ENCODE measurements around the gene EPB41L5. TPM values are rescaled to one million over a fixed set of nuclear protein-coding genes. Genes with fewer than 3 reads are reported as not detected.

Gene EPB41L5
- total RNA-seq, 1 donor from 2014 or later, result 93.7 TPM

DNA sequence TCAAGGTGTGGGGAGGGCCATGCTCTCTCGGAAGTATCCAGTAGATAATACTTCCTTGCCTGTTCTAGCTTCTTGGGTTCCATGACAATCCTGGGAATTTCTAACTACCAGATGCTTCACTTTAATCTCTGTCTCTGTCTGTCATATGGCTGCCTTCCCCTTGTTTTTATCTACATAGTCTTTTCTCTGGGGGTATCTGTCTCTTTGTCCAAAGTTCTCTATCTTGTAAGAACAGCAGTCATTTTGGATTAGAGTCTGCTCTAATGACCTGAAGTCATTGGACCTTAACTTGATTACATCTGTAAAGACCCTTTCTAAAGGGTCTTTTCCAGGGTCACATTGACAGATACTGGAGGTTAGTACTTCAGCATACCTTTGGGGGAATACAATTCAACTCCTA, 11.4 kb upstream of the EPB41L5 start:
- no peaks in the 10 kb centered on the region for H3K9me3 ChIP-seq
- H3K27ac ChIP-seq, result no peak overlapping the region
- H3K36me3 ChIP-seq, result no peaks in the 10 kb centered on the region
- ATAC-seq (no peak), DNase-seq (no peak)
- no peaks in the 10 kb centered on the region for H3K4me1 ChIP-seq
- H3K4me3 ChIP-seq, result no peak overlapping the region
- TF ChIP-seq, protein P1, sequence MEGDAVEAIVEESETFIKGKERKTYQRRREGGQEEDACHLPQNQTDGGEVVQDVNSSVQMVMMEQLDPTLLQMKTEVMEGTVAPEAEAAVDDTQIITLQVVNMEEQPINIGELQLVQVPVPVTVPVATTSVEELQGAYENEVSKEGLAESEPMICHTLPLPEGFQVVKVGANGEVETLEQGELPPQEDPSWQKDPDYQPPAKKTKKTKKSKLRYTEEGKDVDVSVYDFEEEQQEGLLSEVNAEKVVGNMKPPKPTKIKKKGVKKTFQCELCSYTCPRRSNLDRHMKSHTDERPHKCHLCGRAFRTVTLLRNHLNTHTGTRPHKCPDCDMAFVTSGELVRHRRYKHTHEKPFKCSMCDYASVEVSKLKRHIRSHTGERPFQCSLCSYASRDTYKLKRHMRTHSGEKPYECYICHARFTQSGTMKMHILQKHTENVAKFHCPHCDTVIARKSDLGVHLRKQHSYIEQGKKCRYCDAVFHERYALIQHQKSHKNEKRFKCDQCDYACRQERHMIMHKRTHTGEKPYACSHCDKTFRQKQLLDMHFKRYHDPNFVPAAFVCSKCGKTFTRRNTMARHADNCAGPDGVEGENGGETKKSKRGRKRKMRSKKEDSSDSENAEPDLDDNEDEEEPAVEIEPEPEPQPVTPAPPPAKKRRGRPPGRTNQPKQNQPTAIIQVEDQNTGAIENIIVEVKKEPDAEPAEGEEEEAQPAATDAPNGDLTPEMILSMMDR (IDR thresholded peaks at IDR 0.05), result no peak
- intact Hi-C loops (cut with DNase I), result no loop called here
- H3K27me3 ChIP-seq (ENCODE audit: low read depth), result no peaks in the 10 kb centered on the region

DNA sequence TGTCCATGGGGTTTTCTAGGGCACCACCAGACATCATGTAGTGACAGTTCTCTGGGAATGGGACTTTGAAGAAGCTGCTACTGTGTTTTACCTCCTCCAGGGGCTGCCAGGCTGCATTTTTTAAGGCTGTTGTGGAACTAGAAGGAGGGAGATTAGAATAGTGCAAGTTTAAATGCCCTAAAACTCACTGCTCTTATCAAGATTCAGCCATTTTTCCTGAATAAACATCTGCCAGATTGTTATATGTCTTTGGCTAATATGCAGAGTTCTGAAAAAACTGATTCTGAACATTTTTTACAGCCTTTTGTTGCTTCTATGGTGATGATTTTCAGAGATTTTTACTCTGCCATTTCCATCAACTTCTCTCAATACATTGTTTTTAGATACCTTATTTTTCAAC, 8.6 kb upstream of the EPB41L5 start:
- TF ChIP-seq, protein P1 (IDR thresholded peaks at IDR 0.05), result no peak

DNA sequence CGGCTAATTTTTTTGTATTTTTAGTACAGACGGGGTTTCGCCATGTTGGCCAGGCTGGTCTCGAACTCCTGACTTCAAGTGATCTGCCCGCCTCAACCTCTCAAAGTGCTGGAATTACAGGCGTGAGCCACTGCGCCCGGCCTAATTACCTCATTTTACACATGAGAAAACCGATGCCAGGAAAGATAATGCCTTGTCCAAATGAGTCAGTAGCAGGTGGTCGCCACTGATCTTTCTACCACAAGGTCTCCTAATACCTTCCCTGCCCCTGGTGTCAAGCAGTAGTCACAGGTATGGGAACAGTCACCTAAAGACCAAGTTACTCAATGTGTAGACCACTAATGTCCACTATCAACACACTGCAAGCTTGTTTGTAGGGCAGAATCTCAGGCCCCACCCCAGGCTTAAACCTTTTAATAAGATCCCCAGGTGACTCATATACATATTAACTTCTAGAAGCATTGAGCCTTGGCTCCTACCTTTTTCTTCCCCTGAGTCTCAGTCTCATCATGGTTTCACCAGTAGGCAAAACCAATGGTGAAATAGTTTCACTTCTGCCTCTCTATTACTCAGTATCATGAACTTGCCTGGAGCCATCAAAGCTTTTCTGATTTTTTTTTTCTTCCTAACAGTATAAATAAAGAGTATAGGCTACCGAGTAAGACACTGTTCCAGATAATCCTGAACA, 6.9 kb upstream of the EPB41L5 start:
- intact Hi-C loops (cut with DNase I), result no loop called here
- Histone ChIP-seq H3K36me3 (no peaks in the 10 kb centered on the region), H3K27ac (no peak overlapping the region), H3K4me3 (no peak overlapping the region), H3K9me3 (no peaks in the 10 kb centered on the region), H3K27me3 (ENCODE audit: low read depth) (no peaks in the 10 kb centered on the region), H3K4me1 (no peaks in the 10 kb centered on the region)
- DNase-seq, result no peak
- TF ChIP-seq, protein P1 (IDR thresholded peaks at IDR 0.05), result no peak
- no peak for ATAC-seq

More for the DNA sequence above, 8.6 kb upstream of the EPB41L5 start:
- DNase-seq (no peak), ATAC-seq (no peak)
- H3K4me3 ChIP-seq, result no peak overlapping the region
- H3K9me3 ChIP-seq, result no peaks in the 10 kb centered on the region
- no peak overlapping the region for H3K27ac ChIP-seq
- intact Hi-C loops (cut with DNase I), result no loop called here
- no peaks in the 10 kb centered on the region for H3K27me3 ChIP-seq (ENCODE audit: low read depth)
- H3K36me3 ChIP-seq, result no peaks in the 10 kb centered on the region
- H3K4me1 ChIP-seq, result no peaks in the 10 kb centered on the region

DNA sequence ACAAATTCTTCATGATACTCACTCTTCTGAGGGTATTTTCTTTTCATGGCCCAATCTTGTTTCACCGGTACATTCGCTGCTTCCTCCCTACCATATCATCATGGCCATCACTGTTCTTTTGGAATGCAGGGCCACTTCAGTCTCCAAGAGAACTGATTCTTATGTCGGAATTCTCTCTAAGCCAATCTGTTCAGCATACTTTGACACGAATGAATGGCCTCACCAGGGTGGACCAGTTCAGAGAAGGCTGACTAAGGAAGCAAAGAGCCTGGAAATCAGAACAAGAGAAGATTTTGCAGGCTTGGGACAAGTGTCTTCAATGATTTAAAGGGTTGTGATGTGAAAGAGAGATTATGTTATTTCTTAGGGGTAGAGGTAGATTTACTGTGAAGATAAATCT, 5.0 kb upstream of the EPB41L5 start:
- TF ChIP-seq, protein P1 (IDR thresholded peaks at IDR 0.05), result no peak
- no peak overlapping the region for H3K27ac ChIP-seq
- intact Hi-C loops (cut with DNase I), result no loop called here

DNA sequence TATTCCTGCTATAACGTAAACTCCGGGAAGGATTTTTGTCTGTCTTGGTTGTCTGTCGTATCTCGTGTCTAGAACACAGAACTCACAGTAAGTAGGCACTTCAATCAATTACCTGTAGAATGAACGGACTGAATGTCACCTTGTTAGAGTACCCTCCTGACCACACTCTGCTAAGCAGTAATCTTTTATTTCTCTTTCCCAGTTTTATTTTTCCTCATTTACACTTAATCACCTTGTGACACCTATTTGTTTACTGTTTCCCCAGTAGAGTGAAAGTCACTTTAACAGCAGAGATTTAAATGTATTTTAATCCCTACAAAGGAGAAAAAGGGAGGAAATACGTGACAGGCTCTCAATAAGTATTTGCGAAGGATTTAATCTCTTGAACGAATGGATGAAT, 514 bp upstream of the EPB41L5 start:
- ATAC-seq (no peak), DNase-seq (no peak)
- no peaks in the 10 kb centered on the region for H3K9me3 ChIP-seq
- TF ChIP-seq, protein P1 (IDR thresholded peaks at IDR 0.05), result no peak
- no peaks in the 10 kb centered on the region for H3K36me3 ChIP-seq
- peak overlapping the region; percentile 94 for H3K27ac ChIP-seq
- intact Hi-C loops (cut with DNase I), result no loop called here
- H3K4me3 ChIP-seq, result peak overlapping the region; percentile 98
- peaks cover 13% of the 10 kb centered on the region for H3K4me1 ChIP-seq
- H3K27me3 ChIP-seq (ENCODE audit: low read depth), result no peaks in the 10 kb centered on the region

More for the DNA sequence above, 5.0 kb upstream of the EPB41L5 start:
- no peaks in the 10 kb centered on the region for H3K27me3 ChIP-seq (ENCODE audit: low read depth)
- ATAC-seq (no peak), DNase-seq (no peak)
- no peaks in the 10 kb centered on the region for H3K9me3 ChIP-seq
- no peak overlapping the region for H3K4me3 ChIP-seq
- no peaks in the 10 kb centered on the region for H3K36me3 ChIP-seq
- peaks cover 4% of the 10 kb centered on the region for H3K4me1 ChIP-seq

Measured in lower lobe of right lung (tissue), 2 donors.